T1000 (cell line): ENCODE measurements around the gene RGS1.

Experiments
- DNase-seq: peaks from one replicate; lab custom pipeline; 2025; ENCODE audit warnings: mixed read lengths; lab: John Stamatoyannopoulos, UW

RGS1 gene

GRCh38 chr1:192581131-192581927, 5.8 kb downstream of the RGS1 start:
- no peak for DNase-seq

DNA sequence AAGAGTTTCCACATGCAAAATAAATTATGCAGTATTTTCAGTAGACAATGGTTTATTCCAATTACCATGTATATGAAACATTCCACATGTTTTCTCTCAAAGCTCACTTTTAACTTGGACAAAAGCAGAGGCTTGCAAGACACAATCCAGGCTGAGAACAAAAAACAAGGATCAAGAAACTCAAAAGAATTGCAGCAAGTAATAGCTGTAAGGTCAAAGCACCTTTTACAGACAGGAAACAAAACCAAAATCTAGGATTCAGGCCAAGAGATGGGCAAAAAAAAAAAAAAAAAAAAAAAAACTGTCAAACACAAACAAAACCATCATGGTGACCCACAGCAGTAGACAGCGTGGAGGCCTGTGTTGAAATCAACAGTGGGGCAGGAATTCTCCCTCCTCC, 9.3 kb downstream of the RGS1 start:
- no peak for DNase-seq

DNA sequence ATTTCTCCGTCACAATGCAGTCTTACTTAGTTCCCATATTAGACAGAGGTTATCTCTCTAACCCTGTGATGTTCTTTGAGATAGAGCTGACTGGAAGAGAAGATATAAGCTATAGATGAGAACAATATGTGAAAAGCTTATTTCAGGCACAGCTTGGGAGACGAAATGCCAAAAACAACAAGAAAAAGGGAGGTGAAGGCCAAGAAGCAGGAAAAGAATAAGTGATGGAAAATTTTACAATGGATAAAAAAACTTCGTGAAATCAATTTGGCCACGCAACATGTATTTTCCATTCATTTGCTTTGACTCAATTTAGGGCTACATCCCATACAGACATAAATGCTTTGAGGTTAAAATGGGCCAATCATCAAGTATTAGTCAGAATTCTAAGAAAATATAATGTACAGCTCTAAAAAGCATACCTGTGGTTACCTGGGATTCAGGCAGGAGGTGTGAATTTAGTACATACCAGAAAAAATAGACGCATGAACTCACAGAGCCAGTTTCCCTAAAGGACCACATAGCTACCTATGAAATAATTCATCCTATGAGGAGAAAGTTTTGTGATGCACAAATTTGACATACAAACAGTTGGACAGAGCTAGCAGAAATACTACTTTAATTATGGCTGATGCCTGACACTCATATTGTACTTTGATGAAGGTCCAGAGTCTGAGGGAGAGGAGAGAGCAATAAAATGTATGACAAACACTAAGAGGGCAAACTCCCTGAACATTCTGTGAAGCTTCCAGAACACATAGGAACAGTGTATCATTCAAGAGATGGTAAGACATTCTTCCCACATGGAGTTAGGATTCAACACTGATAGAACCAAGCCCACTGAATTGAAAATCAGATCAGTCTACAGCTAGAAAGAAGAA, 12.1 kb downstream of the RGS1 start:
- DNase-seq: no peak

DNA sequence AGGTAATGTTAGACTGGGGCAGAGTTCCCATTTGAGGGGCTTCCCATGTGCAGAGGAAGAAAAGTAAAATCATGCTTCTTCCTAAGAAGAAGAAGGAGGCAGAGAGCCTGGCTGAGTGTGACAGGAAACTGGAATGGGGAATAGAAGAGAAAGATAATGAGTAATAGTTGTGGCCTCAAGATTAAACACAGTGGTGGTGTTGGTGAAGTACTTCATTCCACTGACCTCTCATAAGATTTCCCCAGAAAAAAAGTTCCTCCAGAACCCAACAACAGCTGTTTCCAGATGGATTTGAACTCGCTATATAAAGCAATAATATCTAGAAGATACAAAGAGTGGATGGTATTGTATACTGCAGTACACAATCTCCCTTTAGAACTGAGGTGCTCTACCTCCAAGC, 13.0 kb downstream of the RGS1 start:
- DNase-seq: no peak

DNA sequence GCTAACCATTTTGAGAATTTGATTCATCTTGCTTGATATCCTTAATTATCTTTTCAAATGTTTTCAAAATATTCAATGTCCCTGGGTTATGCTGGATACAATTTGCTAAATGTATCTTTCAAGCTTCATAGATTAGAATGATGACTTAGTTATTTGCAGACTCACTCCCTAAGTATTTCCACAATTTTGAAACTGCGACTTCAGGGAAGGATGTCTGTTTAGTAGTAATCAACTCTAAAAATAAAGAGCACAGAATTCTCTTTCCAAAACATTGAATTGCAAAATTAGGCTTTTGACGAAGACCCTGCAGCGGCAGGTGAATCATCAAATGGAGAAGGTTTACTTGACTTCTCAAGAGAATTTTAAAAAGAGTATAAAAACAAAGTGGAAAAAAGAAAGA, 14.2 kb downstream of the RGS1 start:
- DNase-seq: no peak

- no peak for DNase-seq
Measured at GRCh38 chr1:192592517-192592916, 16.9 kb downstream of the RGS1 start.

GRCh38 chr1:192592981-192593708, 17.6 kb downstream of the RGS1 start:
- DNase-seq: no peak

DNA sequence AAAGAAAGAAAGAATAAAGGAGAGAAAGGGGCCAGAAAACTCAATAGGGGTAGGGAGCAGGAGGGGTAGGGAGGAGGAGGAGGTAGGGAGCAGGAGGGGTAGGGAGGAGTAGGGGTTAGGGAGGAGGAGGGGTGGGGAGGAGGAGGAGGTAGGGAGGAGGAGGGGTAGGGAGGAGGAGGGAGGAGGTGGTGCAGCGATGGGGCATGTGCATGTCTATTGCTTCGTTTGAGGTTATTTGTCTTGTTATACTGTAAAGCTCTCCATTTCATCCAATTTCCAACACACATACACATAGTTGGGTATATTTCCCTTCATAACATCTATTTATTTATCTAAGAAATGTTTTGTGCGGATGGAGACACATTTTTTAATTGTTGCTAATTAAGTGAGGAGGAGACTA, 19.7 kb downstream of the RGS1 start:
- DNase-seq: no peak

- no peak for DNase-seq
Measured at GRCh38 chr1:192598589-192598988, 23.0 kb downstream of the RGS1 start.

GRCh38 chr1:192600275-192600674, 24.7 kb downstream of the RGS1 start:
- DNase-seq: no peak

- no peak for DNase-seq
Measured at GRCh38 chr1:192601143-192601542, 25.6 kb downstream of the RGS1 start.

DNA sequence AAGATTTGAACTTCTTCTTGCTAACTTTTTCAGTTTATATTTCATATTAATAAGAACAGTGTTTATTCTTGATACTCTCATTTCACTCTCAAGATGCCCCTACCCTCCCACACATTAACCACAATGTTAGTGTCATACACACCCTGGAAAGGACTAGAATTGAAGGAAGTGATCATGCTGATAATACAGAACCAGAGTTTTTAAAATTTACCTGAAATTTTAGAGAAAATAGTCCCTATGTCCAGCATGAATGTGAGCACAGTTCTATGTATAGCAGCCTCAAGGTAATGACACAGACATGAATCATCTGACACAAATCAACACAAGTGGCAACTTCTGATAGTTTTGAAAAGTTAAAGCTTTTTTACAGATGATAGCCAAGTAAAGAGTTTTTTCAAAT, 26.0 kb downstream of the RGS1 start:
- no peak for DNase-seq

- no peak for DNase-seq
Measured at GRCh38 chr1:192602757-192603156, 27.2 kb downstream of the RGS1 start.

DNA sequence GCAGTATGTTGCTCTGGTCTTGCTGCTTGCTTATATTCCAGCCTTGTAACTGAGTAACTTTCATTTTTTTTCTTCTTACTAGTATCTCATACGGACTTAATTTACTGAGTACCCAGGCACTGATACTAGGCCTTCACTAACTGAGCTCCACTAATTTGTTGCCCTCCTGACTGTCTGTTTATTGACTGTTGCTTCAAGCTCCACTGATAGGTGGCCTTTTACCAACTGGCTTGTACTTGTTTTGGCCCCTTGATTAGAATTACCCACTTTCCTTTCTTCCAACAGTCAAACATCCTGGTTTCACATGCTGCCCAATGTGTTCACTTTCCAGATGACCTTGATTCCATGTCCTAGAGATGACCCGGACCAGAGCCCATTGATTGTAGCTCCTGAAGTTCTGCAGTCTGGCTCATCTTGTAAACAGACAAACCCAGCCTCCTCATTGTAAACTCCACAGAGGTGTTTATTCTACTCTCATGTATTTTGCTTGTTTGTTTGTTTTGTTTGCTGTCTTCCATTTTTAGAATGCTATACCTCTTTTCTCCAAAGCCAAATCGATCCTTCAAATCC, 27.7 kb downstream of the RGS1 start:
- DNase-seq: no peak

DNA sequence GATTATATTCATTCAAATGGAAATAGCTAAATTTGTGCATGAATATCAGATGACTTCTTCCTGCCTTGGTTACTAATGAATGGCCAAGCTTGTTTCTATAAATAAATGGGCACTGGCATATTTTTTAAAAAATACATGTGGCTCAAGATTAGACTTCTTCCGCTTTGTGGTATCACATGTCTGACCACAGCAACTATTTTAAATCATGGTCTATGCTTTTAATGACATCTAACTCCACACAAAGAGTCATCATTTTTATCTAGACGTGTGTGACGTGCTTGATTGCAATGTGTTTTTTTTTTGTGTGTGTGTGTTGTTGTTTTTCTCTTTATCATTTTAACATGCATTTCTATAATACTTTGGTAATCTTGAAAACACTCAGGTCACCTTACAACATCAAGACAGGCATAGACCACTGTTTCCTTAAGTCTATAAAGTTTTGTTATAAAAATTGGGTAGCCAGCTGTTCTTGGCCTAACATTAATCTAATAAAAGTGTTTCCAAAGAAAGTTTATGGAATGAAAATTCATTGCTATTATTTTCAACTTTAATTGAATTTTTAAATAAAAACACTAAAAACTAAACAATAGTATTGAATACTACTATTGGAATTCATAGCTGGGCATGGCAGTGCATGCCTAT, 29.5 kb downstream of the RGS1 start:
- DNase-seq: no peak

- DNase-seq: no peak
Measured at GRCh38 chr1:192608671-192609070, 33.1 kb downstream of the RGS1 start.

DNA sequence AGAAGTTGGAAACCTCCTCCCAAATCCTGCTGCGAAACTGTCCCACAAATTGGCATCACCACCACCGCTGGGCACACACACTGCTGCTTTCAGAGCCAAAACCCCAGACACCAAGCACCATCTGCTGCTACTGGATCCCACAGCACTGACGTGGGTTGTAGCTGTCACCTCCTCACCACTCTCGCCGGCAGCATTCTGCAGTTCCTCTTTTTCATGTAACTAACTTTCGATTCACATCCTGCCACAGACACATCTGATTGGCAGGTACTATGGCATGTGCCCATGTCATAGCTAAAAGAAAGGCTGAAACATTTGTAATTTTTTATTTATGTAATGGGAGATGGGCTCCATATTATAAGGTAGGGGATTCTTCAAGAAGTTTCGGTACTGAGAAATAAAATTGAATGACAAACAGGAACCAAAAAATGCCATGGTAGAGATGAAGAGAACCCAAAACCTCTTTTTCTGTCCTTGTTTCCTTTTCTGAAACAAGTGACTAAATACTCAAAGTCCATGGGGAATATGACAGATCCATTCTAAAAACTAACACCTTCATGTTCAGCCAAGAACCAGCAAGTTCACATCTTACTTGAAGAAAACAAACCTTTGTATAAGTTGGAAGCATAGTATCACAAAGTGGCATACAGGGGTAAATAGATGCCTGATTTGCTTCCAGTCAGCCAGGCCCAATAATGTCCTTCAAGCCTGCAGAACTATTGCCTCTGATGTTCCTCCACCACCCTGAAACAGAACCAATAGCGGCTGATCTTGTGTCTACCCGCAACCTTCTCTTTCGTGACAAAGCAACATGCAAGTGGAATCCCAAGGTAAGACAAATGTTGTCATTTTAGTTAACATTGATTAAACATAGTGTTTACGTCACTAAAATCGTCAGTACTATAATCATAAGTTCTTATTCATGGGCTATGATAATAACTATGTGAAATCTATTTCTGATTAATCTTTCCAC, 33.8 kb downstream of the RGS1 start:
- no peak for DNase-seq

DNA sequence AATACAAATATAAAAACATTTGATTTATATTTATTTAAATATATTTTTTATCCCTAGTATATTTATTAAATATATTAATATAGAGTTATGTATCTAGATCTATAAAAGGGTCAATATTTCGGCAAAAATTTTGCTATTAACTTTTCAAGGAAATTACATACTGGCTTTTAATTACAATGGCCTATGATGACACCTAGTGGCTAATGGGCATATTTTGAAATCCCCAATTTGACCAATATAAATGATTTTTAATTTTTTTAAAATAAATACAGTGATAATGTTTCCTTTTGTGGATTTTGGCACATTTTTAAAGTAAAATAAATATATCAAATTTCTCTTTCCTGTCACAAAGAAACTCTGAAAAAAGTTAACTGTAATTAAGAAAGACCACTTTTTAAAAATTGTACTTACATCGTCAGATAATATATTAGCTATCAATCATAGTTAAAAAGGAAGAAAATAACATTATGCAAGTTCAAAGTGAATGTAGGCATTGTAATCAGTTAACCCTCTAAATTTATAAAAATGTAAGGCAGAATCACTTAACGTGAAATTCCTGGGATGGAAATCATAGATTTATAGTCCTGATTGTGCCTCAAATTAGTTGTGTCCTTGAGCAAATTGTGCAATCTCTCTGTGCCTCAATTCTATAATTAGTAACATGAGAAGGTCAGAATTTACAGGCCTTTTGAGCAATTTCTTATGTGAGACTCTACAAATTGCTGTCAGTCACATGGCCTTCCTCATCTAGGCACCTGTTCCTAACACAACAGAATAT, 34.7 kb downstream of the RGS1 start:
- no peak for DNase-seq

DNA sequence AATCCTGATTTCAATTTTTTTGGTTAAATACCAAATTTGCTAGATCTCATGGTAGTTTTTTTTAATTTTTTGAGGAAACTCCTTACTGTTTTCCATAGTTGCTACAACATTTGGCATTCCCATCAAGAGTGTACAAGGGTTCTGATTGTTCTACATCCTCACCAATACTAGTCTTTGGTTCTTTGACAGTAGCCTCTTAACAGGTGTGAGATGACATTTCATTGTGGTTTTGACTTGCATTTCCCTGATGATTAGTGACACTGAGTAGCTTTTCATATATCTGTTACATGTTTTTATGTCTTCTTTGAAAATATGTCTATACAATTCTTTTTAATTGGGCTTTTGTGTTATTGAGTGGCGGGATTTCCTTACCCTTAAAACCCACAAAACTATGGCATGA, 39.5 kb downstream of the RGS1 start:
- DNase-seq: no peak
